HepG2 (cell line): ENCODE measurements around the gene TMEM273. TPM values are rescaled to one million over a fixed set of nuclear protein-coding genes. Genes with fewer than 3 reads are reported as not detected.

Experiments used
- ATAC-seq: fragments of 200-7000 bp; cut with Tn5 transposase; 3 replicates; pipeline ENCODE4 v1.9.1; 2020; ENCODE audit warnings: mild to moderate bottlenecking, moderate library complexity
- BruUV-seq: library from RNA; stranded (reverse); fragments of 400-500 nt; replicated peaks from 2 replicates; lab custom pipeline; 2021; lab: Mats Ljungman, UMichigan
- CTCF ChIA-PET: fragments of 300-600 bp; formaldehyde crosslinking; extraction: SDS; loops from one replicate; lab custom pipeline; 2021; ENCODE audit warnings: low total read pairs, inconsistent platforms, low intra/inter-chr PET ratio; lab: Yijun Ruan, JAX
- POLR2A ChIA-PET: fragments of 350-600 bp; sonication (Branson Sonifier 250); formaldehyde crosslinking; loops from one replicate; lab custom pipeline; 2020; ENCODE audit warnings: antibody characterized with exemption, inconsistent platforms; lab: Yijun Ruan, JAX
- DNase-seq: peaks from one replicate; pipeline ENCODE4 v3.0.0-alpha.2; 2015; ENCODE audit warnings: low spot score
- FAIRE-seq: peaks from 3 replicates; lab custom pipeline; 2011; peaks lifted over from hg19 to GRCh38; lab: Jason Lieb, UNC
- H2AFZ ChIP-seq: one replicate; pipeline ENCODE4 v1.6.1; 2011; ENCODE audit warnings: low read length, inconsistent platforms
- H3K27ac ChIP-seq: fragments of 300-600 bp; 3 replicates; pipeline ENCODE4 v1.8.0; 2011; ENCODE audit warnings: mixed run types, mild to moderate bottlenecking, mixed read lengths, low read length, inconsistent platforms; ENCODE audit not compliant: insufficient read depth; ENCODE audit errors: extremely low read length
- H3K27me3 ChIP-seq, 2 experiments: fragments of 200-600 bp in 1 of 2; 2 replicates in 1 of 2; 3 replicates in 1 of 2; pipeline versions ENCODE4 v1.6.0 to v1.8.0; 2011; ENCODE audit warnings: low read length in 2 of 2, mild to moderate bottlenecking in 2 of 2, moderate library complexity in 2 of 2, inconsistent platforms in 1 of 2; ENCODE audit not compliant: insufficient read depth in 2 of 2, control insufficient read depth in 1 of 2
- H3K36me3 ChIP-seq, 2 experiments: fragments of 200-600 bp in 1 of 2; replicated peaks in 1 of 2; 2 replicates in 1 of 2; 3 replicates in 1 of 2; pipeline versions ENCODE4 v1.5.1 to v1.8.0; 2011; ENCODE audit warnings: low read length in 2 of 2, inconsistent platforms in 1 of 2; ENCODE audit not compliant: insufficient read depth in 2 of 2, control insufficient read depth in 1 of 2
- H3K4me1 ChIP-seq: 2 replicates; pipeline ENCODE4 v1.5.1; 2012; ENCODE audit warnings: low read length, inconsistent platforms; ENCODE audit not compliant: insufficient read depth
- H3K4me2 ChIP-seq: 2 replicates; pipeline ENCODE4 v1.6.0; 2011; ENCODE audit warnings: low read depth, low read length, inconsistent platforms
- H3K4me3 ChIP-seq, 3 experiments: fragments of 200-600 bp in 1 of 3; sonication (generic), shearing (Covaris generic) in 1 of 3; replicated peaks in 1 of 3; 2 replicates each; pipeline ENCODE4 v1.5.1; 2011 to 2016; ENCODE audit warnings: low read length in 3 of 3, inconsistent platforms in 2 of 3, low read depth in 2 of 3, mild to moderate bottlenecking in 2 of 3, control low read depth in 1 of 3, mixed read lengths in 1 of 3; ENCODE audit not compliant: insufficient read depth in 1 of 3
- H3K79me2 ChIP-seq: one replicate; pipeline ENCODE4 v1.6.1; 2011; ENCODE audit warnings: low read length, inconsistent platforms; ENCODE audit not compliant: insufficient read depth
- H3K9ac ChIP-seq: 2 replicates; pipeline ENCODE4 v1.6.0; 2011; ENCODE audit warnings: mild to moderate bottlenecking, low read depth, low read length, inconsistent platforms; ENCODE audit not compliant: insufficient read depth
- H3K9me3 ChIP-seq: 2 replicates; pipeline ENCODE4 v1.5.1; 2012; ENCODE audit warnings: mild to moderate bottlenecking, low read length
- H4K20me1 ChIP-seq: 2 replicates; pipeline ENCODE4 v1.6.0; 2011; ENCODE audit warnings: inconsistent platforms, mild to moderate bottlenecking, low read length, moderate library complexity; ENCODE audit not compliant: insufficient read depth
- CBX1 ChIP-seq: IDR thresholded peaks from one replicate; pipeline ENCODE4 v1.6.1; 2016; ENCODE audit warnings: antibody characterized with exemption, low read depth
- EED ChIP-seq: sonication (generic); formaldehyde crosslinking; IDR thresholded peaks from 2 replicates; pipeline ENCODE4 v1.5.0; 2020; ENCODE audit warnings: mild to moderate bottlenecking, missing genetic modification reagents
- FOXC1 ChIP-seq: sonication (generic); formaldehyde crosslinking; IDR thresholded peaks from 2 replicates; pipeline ENCODE4 v1.8.0; 2022; ENCODE audit warnings: mild to moderate bottlenecking, missing genetic modification reagents, borderline replicate concordance
- NCOR1 ChIP-seq: fragments of 200-600 bp; sonication (generic); IDR thresholded peaks from 2 replicates; pipeline ENCODE4 v1.7.0; 2017; ENCODE audit warnings: antibody characterized with exemption, low read length, borderline replicate concordance
- RNF2 ChIP-seq: fragments of 450-650 bp; conservative IDR thresholded peaks from 2 replicates; pipeline ENCODE4 v1.6.1; 2016; ENCODE audit warnings: low read depth
- SMAD9 ChIP-seq: sonication (generic); formaldehyde crosslinking; IDR thresholded peaks from 2 replicates; pipeline ENCODE4 v1.5.1; 2020; ENCODE audit warnings: mild to moderate bottlenecking, missing genetic modification reagents
- SSRP1 ChIP-seq: IDR thresholded peaks from 2 replicates; pipeline ENCODE4 v1.6.1; 2016; ENCODE audit warnings: control low read depth
- SYNCRIP ChIP-seq: fragments of 200-400 bp; formaldehyde crosslinking; IDR thresholded peaks from 2 replicates; pipeline ENCODE4 v1.6.1; 2018; ENCODE audit warnings: mild to moderate bottlenecking, low read depth, low read length; ENCODE audit not compliant: insufficient read depth
- ZNF879 ChIP-seq: sonication (generic); formaldehyde crosslinking; IDR thresholded peaks from 2 replicates; pipeline ENCODE4 v1.8.1; 2023; ENCODE audit warnings: missing genetic modification reagents
- WGBS: methylation state at CpG from one replicate; pipeline ENCODE4 v1.1.6; 2017; ENCODE audit warnings: low lambda C conversion rate; 5-methylcytosine and 5-hydroxymethylcytosine counted together
- in situ Hi-C: cut with HindIII; loops from 2 replicates; pipeline ENCODE4 v1.10.0; 2017; ENCODE audit warnings: low pct_unique_long_range_greater_than_20kb; ENCODE audit not compliant: extremely low pct_ligation_motif_present
- intact Hi-C: fragments of 100-400 bp; cut with micrococcal nuclease; formaldehyde crosslinking; loops from one replicate; pipeline ENCODE4 v1.10.0; 2022; ENCODE audit not compliant: unreplicated experiment
- polyA plus RNA-seq, 8 experiments: library from polyadenylated mRNA; depleted of rRNA in 3 of 8; stranded (reverse) in 7 of 8; unstranded in 1 of 8; fragments of >200 nt; fragmentation: Illumina TruSeq in 4 of 8; extraction: Trizol in 4 of 8; gene quantifications; 2 replicates each; pipeline versions ENCODE4 v1.2.1 to v1.2.3, GENCODE V29; 2011 to 2016; ENCODE audit warnings: low read depth in 4 of 8, missing spikeins in 1 of 8, mixed read lengths in 1 of 8; ENCODE audit not compliant: insufficient read depth in 1 of 8
- total RNA-seq, 5 experiments: library from RNA; depleted of rRNA; stranded (reverse); fragments of >200 nt; fragmentation: Illumina TruSeq; extraction: Trizol; gene quantifications; 2 replicates each; pipeline ENCODE4 v1.2.3, GENCODE V29; 2016; ENCODE audit warnings: low read depth in 1 of 5
- TF ChIP-seq, protein P1 (sequence below): sonication (generic); formaldehyde crosslinking; IDR thresholded peaks from 2 replicates; pipeline ENCODE4 v1.5.0; 2020; ENCODE audit warnings: missing genetic modification reagents, mild to moderate bottlenecking, borderline replicate concordance
- TF ChIP-seq, protein P2 (sequence below): IDR thresholded peaks from 2 replicates; pipeline ENCODE4 v1.6.1; 2016
- TF ChIP-seq, protein P3 (sequence below): sonication (generic); formaldehyde crosslinking; IDR thresholded peaks from 2 replicates; pipeline ENCODE4 v1.4.0; 2020; ENCODE audit warnings: missing genetic modification reagents
- TF ChIP-seq, protein P4 (sequence below): sonication (generic); formaldehyde crosslinking; IDR thresholded peaks from 2 replicates; pipeline ENCODE4 v1.5.0; 2020; ENCODE audit warnings: mild to moderate bottlenecking, missing genetic modification reagents

The TMEM273 gene
- total and polyA plus RNA-seq, 2 of the 13 experiments (the other 11 are each of a cell fraction or from before 2014, with no cell fraction given) = not detected

DNA sequence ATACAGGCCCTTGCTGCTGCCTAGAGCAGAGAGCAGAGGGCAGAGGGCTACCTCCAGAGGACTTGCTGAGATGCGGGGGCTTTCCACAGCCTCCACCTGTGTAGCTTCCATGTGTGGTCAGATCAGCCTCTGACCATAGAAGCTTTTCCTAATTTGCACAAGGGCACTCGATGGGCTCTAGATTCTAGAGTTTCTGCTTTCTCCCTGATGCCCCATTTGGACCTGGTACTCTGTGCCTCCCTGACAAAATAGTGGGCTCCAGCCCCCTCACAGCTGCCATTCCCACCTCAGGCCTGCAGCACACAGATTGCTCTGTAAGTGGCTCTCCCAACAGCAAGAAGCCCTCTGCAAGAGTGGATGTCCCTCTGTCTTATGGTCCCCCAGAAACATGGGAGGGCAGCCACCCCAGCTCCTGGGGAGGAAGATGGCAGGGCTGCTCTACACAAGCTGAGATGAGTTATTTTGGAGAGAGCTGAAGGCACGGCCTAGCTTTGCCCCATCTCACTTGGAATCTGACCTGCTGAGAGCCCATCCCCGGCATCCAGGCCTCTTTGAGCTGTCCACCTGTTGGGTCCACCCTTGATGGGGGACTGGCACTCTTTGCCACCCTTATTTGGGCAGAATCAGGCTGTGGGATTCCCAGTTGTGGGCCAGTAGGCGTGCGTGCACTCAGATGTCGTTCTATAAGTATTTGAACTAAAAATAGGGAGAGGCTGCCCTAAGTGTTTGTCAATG, 16.7 kb downstream of the TMEM273 start (continued):
- TF ChIP-seq SSRP1 (CRISPR knock-in tag) = no peak

DNA sequence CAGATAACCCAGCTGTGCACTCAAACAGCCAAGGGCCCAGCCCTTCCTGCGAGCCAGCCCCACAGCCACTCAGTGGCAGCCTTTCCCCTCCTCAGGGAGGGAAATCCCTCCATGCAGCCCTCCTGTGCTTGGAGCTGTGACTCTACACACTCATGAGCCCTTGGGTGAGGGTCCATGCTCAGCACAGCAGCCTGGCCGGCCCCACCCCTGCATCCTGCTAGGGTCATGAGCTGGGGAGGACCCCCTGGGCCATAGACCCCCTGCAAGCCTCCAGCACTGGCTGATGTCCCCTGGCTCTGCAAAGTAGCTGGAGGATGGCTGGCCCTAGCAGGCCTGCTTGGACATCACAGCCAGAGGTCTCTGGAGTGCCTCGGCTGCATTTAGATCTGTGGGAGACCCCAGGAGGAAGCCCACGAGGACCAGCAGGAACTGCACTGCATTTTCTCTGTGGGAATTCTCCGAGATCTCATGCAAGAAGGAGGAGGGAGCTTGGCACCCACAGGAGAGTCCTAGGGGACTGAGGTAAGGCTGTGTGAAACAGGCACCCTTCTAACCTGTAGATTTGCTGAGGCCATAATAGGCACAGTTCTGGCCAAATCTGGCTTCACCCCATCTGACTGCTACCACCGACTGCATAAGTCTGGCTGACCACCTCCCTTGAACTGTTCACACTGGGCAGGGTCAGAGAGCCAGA, 17.4 kb downstream of the TMEM273 start:
- H3K4me3 ChIP-seq = no peak overlapping the region
- FAIRE-seq (no peak), ATAC-seq (no peak), DNase-seq (no peak)
- H3K36me3 ChIP-seq = no peaks in the 10 kb centered on the region
- no peaks in the 10 kb centered on the region for H3K9me3 ChIP-seq
- no TSS peak for BruUV-seq
- H4K20me1 ChIP-seq = no peaks in the 10 kb centered on the region
- ChIA-PET CTCF (no interaction called here), POLR2A (no interaction called here)
- H3K79me2 ChIP-seq = no peaks in the 10 kb centered on the region
- peaks cover 2 to 6% of the 10 kb centered on the region in 2 experiments; a peak in 3 of 5 replicates for H3K27me3 ChIP-seq
- intact Hi-C loops (no loop called here), in situ Hi-C loops (no loop called here)
- H3K4me1 ChIP-seq = no peaks in the 10 kb centered on the region
- TF ChIP-seq EED (CRISPR knock-in tag) (no peak), RNF2 (no peak), ZNF879 (CRISPR knock-in tag) (no peak), SYNCRIP (no peak), FOXC1 (no peak), NCOR1 (no peak), CBX1 (no peak), SMAD9 (CRISPR knock-in tag) (no peak)
- TF ChIP-seq, protein P1, sequence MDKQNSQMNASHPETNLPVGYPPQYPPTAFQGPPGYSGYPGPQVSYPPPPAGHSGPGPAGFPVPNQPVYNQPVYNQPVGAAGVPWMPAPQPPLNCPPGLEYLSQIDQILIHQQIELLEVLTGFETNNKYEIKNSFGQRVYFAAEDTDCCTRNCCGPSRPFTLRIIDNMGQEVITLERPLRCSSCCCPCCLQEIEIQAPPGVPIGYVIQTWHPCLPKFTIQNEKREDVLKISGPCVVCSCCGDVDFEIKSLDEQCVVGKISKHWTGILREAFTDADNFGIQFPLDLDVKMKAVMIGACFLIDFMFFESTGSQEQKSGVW (CRISPR knock-in tag) = no peak
- TF ChIP-seq, protein P2, sequence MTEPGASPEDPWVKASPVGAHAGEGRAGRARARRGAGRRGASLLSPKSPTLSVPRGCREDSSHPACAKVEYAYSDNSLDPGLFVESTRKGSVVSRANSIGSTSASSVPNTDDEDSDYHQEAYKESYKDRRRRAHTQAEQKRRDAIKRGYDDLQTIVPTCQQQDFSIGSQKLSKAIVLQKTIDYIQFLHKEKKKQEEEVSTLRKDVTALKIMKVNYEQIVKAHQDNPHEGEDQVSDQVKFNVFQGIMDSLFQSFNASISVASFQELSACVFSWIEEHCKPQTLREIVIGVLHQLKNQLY = no peak
- TF ChIP-seq, protein P3, sequence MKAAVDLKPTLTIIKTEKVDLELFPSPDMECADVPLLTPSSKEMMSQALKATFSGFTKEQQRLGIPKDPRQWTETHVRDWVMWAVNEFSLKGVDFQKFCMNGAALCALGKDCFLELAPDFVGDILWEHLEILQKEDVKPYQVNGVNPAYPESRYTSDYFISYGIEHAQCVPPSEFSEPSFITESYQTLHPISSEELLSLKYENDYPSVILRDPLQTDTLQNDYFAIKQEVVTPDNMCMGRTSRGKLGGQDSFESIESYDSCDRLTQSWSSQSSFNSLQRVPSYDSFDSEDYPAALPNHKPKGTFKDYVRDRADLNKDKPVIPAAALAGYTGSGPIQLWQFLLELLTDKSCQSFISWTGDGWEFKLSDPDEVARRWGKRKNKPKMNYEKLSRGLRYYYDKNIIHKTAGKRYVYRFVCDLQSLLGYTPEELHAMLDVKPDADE (CRISPR knock-in tag) = no peak
- TF ChIP-seq, protein P4, sequence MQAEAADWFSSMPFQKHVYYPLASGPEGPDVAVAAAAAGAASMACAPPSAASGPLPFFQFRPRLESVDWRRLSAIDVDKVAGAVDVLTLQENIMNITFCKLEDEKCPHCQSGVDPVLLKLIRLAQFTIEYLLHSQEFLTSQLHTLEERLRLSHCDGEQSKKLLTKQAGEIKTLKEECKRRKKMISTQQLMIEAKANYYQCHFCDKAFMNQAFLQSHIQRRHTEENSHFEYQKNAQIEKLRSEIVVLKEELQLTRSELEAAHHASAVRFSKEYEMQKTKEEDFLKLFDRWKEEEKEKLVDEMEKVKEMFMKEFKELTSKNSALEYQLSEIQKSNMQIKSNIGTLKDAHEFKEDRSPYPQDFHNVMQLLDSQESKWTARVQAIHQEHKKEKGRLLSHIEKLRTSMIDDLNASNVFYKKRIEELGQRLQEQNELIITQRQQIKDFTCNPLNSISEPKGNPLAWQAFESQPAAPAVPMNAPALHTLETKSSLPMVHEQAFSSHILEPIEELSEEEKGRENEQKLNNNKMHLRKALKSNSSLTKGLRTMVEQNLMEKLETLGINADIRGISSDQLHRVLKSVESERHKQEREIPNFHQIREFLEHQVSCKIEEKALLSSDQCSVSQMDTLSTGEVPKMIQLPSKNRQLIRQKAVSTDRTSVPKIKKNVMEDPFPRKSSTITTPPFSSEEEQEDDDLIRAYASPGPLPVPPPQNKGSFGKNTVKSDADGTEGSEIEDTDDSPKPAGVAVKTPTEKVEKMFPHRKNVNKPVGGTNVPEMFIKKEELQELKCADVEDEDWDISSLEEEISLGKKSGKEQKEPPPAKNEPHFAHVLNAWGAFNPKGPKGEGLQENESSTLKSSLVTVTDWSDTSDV (CRISPR knock-in tag) = no peak
- no peak overlapping the region for H3K27ac ChIP-seq
- no peak overlapping the region for H2AFZ ChIP-seq
- no peak overlapping the region for H3K9ac ChIP-seq
- no peak overlapping the region for H3K4me2 ChIP-seq
- 0% methylated on average over 4 of the region's 6 CpGs for WGBS
